Kidney glomerular epithelial cell (primary cell): Measurements from ENCODE around the gene HSD17B2.
"Not testable (repeated sequence)": the region's sequence is repeated elsewhere in the genome, so short reads cannot be mapped to it uniquely, and the experiment has no call there.

Experiments
- DNase-seq: peaks from one replicate; lab custom pipeline; 2025; lab: John Stamatoyannopoulos, UW

The HSD17B2 gene, protein sequence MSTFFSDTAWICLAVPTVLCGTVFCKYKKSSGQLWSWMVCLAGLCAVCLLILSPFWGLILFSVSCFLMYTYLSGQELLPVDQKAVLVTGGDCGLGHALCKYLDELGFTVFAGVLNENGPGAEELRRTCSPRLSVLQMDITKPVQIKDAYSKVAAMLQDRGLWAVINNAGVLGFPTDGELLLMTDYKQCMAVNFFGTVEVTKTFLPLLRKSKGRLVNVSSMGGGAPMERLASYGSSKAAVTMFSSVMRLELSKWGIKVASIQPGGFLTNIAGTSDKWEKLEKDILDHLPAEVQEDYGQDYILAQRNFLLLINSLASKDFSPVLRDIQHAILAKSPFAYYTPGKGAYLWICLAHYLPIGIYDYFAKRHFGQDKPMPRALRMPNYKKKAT

DNA sequence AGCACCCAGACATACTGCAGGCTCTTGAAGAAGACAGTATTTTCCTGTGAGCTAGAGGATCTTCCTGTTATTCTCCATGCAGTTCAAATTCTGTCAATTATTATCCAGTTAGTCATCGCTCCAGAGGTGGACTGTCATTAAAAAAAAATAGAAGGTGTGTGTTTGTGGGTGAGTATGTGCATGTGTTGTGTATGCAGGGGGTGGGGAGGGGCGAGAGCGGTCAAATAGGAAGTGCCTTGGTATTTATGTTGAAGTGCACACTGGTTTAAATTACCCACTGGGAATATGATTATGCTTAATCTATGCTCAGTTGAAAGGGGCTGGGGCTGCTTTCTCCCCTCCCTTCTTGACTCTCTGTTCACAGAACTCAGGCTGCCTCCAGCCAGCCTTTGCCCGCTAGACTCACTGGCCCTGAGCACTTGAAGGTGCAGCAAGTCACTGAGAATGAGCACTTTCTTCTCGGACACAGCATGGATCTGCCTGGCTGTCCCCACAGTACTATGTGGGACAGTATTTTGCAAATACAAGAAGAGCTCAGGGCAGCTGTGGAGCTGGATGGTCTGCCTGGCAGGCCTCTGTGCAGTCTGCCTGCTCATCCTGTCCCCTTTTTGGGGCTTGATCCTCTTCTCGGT, at the start of gene HSD17B2:
Gene HSD17B2, plus strand, starts transcription at position 273 of the 632 bp plus-strand sequence. Its CDS starts 172 bp downstream, at position 445.
- peak; percentile 95 for DNase-seq

DNA sequence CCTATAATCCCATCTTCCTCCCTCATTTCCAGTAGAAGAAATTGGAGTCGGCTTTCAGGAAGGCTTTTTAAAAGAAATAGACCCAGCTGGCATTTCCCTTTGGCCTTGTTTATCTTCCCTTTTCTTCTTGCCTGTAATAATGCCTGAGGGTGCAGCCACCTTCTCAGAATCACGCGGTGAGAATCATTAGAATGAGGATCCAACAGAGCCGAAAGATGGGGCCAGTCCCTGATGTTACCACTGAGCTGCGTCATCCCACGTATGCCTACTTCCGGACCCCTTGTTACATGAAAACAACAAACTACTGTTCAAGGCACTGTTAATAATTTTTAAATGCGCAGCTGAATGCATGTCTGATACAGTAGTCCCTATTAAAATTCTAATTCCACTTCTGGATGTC, 47.9 kb upstream of the HSD17B2 start:
- no peak for DNase-seq

DNA sequence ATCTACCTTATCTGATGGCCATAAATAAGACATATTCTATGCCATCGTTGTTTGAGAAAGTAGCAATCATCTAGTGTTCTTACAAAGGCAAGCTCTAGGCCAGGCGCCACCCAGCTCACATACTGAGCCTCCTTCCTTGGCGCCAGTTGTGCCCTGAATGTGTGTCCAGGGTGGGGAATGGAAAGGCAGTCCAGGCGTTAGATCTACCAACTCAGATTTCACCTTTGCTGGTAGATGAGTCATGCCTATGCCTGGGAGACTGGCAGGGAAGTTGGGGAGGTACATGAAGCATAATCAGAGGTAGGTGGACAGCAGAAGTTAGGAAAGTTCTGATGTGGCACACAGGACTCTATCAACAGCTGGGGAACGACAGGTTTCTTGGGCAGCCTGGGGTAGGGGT, 47.3 kb upstream of the HSD17B2 start:
- no peak for DNase-seq

DNA sequence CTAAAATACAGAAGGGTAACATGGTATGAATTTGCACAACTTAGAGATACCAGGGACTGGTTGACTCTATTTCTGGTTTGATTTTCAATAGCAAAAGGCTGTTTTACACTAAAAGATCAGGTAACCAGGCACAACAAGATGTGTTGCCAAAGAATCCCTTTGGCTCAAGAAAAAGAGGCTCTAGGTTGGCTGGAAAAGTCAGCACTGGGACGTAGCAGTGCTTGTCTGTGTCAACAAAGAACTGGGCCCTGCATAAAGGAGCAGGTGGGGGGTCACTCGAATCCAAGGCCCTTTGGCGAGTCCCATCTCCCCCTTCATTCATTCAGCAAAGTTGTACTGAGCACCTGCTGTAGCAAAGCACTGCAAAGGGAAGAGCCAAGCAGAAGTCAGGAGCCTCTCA, 42.2 kb upstream of the HSD17B2 start:
- DNase-seq: no peak

DNA sequence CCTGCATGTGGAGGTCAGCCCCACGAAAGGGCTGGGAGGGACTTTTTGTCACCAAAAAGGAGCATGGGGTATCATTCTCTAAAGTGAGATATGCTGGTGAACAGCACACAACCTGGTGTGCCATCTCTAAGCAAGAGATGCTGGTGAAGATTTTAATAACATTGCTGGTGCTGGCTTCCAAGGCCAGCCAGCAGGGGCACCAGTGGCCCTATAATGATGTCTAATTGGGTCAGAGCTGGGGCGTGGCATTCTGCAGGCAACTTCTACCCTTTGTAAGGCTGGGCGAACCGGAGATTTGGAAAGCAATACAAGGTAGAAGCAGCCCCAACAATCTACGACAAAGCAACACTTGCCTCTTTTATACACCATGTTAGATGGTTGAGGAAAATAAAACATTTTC, 40.6 kb upstream of the HSD17B2 start:
- DNase-seq: no peak

DNA sequence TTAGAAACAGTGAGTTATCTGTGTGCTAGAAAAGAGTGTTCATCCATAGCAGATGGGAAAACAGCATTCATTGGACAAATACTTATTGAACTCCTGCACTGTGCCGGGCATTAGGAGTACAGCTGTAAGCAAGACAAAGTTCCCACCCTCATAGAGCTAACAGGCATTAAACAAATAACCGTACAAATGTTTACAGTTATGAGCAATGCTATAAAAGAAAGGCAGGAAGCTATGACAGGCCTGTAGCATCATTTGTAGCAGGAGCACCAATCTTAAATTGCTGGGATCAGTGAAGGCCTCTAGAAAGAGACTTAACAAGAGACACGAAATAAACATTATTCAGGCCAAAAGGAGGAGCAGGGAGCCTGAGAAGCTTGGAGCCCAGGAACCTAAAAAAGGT, 39.4 kb upstream of the HSD17B2 start:
- no peak for DNase-seq

DNA sequence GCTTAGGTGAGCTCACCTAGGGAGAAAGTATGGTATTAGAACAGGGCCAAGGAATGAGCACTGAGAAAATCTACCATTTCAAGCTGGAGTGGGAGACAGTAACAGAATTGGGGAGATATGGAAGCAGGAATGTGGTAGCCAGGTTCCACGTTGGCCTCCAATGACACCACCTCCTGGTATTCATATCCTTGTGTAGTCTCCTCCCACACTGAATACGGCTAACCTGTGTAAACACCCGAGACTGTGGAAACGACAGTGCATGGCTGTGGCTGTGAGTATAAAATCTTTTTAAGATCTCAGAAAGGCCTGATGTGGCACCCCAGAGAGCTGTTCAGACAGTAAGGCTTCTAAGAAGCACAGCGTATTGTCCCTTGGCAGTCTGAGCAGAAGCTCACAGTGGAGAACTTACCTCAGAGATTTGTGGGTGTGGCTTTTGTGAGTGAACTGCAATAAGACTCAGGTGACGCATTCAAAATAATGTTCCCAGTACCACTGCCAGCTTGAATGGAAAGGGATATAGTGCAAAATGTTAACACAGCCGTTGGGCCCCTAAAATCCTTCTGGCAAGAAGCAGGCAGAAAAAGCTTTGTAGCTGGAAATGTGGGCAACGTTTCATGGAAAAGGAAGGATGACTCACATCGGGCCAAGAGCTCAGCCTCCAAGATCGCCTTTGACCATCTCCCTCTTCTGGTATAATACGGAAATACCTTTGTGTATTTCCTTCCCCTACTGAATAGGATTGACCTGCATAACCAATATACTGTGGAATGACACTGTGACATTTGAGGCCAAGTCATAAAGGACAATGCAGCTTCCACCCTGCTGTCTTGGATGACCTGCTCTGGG, 38.2 kb upstream of the HSD17B2 start:
- peak; percentile 18 for DNase-seq

DNA sequence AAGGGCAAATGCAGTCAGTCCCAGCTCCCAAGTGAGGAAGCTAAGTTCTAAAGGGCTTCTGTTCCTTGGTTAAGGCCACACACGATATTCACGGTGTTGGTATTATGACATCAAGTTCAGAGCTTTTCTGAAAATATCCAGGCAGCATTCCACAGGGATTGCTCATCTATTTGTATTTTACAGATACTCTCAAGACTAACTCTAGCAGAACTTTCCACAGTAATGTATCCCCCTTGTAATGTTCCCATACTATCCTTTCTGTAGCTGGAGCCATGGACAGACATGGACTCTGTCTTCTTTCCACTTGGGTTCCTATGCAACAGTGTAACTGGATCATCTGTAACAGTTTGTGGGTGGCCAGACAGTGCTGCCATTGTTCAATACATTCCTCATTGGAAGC, 37.3 kb upstream of the HSD17B2 start:
- peak; percentile 70 for DNase-seq

DNA sequence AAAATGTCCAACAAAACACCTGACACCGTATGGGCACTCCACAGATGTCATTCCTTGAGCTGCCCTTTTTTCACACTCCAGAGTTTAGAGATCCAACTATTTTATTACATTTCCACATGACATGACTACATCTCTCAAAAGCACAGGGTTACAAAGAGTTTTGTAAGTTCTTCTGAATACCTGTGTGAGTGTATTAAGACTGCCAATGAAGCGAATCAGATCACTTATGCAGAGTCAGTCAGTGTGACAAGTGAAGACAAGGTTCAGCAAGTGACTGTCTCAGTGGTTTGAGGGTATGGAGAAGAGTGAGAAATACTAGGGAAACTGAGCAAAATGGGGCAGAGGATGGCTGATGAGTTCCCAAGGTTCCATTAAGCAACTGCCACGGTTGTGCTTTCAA, 32.2 kb upstream of the HSD17B2 start:
- DNase-seq: no peak

DNA sequence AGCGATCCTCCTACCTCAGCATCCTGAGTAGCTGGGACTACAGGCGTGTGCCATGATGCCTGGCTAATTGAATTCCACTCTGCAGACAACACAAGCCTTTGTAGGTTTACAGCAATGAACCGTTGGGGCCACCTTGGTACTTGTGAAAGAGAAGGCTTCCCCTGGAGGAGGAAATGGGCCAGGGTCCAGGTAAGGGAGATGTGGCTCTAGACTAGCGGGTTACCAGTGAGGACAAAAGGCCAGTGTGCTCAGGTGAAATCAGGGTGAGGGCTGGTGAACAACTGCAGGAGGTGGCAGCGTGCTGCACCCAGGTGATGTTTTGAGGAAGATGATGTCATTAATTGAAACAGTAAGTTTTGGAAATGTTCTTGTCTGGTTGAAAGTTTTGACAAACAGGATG, 30.5 kb upstream of the HSD17B2 start:
- DNase-seq: no peak

DNA sequence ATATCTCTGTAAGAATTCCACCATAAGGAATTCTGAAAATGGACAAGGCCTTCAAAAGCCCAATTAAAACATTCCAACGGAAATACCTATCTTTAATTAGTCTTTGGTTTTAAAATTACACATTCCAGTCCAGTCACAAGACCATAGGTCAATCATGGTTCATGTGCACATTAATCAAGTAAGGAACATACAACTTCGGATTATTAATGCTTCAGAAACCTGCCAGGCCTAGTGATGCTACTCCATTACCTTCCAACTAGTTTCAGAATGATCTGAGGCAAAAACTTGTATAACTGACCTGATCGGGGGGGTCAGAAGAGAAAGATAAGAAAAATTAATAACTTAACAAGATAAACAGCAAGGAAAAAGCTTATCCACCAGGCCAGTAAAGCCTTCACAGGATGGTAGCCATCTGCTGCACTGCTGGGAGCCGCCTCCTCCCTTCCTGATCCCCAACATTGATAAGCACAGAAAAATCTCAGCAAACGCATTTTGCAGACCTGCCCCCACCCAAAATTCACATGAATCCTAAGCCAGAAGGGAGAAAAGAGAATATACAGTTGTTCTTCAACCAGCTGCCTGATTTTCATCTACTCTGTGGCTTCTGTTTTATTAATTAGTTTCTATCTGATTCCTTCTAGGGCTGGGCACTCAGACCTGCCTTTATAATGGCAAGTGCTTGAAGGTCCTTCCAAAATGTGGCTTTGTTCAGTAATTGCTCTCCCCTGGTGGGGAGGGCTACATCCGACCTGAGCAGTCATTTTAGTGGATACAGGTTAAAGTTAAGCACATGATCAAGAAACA, 29.8 kb upstream of the HSD17B2 start:
- no peak for DNase-seq

DNA sequence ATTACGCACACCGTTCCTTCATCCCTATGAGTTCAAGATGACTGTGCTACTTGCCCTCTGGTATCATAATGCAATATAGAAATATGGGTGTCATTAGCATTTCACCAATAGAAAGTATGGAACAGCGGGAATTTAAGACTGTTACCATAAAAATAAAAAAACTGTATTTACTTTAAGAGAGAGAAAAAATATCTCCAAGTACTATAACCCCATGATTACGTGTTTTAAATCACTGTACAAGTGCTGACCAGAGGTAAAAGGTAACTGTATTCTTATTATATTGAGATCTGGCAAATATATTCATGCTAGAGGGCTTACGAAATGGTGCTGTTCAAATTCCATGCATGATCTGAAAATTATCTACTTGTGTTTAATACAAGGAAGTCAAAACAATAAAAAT, 29.0 kb upstream of the HSD17B2 start:
- no peak for DNase-seq

DNA sequence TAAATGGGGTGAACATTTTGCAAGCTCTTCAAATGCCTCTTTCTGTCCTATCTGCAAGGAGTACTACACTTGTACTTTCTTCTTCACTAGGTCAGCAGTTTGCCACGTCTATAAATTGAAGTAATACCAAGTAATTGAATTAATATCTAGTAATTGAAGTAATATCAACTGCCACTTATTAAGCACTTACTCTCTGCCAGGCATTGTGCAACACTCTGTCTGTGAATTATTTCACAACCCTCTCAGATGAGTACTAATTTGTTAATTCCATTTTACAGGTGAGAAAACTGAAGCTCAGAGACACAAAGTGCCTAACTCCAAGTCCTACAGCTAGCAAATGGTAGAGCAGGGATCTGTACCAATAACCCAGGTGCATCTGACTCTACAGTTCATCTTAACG, 27.9 kb upstream of the HSD17B2 start:
- DNase-seq: no peak

DNA sequence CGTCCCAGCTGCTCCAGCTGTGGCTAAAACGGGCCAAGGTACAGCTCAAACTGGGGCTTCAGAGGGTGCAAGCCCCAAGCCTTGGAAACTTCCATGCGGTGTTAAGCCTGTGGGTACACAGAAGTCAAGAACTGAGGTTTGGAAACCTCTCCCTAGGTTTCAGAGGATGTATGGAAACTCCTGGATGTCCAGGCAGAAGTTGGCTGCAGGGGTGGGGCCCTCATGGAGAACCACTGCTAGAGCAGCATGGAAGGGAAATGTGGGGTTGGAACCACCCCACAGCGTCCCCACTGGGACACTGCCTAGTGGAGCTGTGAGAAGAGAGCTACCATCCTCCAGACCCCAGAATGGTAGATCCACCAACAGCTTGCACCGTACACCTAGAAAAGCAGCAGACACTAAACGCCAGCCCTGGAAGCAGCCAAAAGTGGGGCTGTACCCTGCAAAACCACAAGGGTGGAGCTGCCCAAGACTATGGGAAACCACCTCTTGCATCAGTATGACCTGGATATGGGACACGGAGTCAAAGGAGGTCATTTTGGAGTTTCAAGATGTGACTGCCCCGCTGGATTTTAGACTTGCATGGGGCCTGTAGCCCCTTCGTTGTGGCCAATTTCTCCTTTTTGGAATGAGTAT, 26.0 kb upstream of the HSD17B2 start:
- no peak for DNase-seq

DNA sequence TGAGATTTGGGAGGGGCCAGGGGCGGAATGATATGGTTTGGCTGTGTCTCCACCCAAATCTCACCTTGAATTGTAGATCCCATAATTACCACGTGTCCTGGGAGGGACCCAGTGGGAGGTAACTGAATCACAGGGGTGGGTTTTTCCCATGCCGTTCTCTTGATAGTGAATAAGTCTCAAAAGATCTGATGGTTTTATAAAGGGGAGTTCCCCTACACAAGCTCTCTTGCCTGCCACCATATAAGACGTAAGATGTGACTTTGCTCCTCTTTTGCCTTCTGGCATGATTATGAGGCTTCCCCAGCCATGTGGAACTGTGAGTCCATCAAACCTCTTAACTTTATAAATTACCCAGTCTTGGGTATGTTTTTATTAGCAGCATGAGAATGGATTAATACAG, 25.3 kb upstream of the HSD17B2 start:
- not testable (repeated sequence) for DNase-seq

DNA sequence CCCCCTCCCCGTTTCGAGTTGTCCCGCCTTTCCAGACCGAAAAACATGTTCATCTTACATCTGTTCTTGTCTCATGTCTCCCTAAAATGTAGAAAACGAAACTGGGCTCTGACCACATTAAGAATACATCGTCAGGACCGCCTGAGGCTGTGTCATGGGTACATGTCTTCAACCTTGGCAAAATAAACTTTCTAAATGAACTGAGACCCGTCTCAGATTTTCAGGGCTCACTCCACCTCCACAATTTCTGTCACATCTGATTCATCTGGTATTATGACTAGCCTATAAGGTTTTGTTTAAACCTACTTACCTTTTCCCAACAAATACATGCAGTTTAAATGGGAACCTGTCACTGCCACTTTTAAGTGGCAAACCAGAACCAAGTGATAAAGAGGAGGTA, 24.4 kb upstream of the HSD17B2 start:
- no peak for DNase-seq

DNA sequence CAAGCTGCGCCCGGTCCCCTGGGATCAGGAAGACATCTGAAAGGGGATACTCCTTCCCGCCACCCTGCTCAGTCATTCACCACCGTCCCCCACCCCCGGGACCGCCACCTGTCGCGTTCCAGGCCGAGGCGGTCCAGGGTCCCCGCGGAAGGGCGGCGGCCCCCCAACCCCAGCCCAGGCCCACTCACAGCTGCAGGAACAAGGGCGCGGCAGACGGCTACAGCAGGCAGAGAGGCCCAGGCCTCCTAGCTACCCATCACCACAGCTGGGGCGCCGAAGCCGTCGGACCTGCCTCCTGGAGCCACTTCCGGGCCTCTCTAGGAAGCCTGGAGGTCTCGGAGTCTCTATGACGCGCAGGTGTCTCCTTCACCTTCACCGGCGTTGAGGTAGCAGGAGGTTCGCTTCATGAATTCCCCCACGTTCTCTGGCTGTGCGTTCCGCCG, 23.8 kb upstream of the HSD17B2 start, which contains the start of gene SDR42E1:
Gene SDR42E1, minus strand, starts transcription at position 272 of the 443 bp plus-strand sequence. CDS start 10,612 bp downstream, outside the sequence.
- peak; percentile 29 for DNase-seq

DNA sequence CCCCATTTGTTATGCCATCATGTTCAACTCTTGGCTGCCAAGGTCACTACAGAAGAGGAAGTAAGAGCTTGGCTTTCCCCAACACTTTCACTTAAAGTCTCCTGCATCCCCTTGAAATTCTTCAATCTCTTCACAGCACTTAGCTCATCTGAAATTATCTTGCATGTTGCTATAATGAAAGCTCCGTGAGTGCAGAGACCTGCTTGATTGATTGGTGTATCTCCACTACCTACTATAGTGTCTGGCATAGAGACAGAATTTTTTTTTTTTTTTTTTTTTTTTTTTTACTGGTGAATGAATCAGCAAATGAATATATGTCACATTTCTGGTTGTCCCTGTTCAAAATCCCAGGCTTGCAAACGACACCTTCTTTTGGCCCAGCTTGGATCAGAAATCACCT, 21.9 kb upstream of the HSD17B2 start:
- no peak for DNase-seq

DNA sequence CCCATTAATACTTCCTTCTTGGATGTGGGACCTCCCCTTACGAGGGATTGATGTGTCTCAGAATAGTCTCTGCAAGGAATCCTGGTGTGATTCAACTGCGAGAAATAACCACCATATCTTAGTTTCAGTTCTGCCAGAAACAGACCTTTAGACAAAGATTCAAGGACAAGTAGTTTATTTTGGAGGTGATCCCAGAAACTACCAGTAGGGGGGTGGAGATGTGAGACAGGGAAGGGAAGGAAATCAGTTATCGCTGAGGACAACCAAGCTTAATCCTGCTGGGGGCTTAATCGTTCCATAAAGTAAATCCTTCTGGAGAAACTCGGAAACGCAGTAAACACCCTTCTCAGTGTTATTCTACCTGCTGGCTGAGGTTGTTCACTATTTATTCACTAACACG, 18.8 kb upstream of the HSD17B2 start:
- DNase-seq: peak; percentile 38

DNA sequence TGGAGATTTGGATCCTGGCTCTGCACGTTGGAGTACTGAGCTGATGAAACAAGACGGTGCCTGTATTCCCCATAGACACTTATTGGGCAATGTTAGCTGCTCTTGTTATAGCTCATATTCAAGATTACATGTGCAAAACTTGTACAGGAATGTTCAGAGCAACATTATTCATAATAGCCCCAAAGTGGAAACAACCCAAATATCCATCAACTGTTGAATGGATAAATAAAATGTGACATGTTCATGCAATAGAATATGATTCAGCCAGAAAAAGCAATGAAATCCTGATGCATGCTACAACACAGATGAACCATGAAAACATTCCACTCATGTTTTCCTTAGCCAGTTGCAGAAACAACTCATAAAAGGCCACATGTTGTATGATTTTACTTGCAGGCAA, 18.1 kb upstream of the HSD17B2 start:
- no peak for DNase-seq

DNA sequence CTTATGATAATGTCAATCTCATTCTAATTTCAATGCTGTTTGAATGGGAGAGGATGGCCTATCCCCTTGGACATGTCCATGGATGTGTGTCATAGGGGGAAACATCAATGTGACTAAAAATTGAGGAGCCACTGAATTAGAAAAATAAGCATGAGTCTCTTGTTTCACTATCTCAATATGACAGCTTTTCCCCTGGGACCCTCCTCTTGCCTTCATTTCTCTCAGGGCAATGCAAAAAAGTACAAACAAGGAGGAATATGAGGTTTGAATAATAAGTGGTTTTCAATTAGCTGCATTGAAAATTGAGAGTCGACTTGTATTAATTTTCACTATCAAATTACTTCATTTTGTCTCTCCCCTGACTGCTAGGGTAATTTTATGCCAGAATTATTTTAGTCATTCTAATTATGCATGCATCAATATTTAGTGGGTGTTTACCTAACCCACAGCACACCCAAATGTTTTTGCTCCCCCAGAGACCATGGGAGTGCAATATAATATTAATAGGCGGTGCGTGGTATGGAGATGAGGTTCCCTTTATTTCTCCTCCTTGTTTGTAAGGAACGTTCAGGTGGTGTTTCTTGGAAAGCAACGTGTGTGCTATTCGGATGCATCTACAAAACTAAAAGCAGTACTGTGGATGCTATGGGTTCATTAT, 17.0 kb upstream of the HSD17B2 start:
- DNase-seq: no peak
